GM11168 (cell line): ENCODE measurements around the gene SYTL3.

Experiments
- in situ Hi-C: fragments of 300-500 bp; cut with MboI; formaldehyde crosslinking; loops from one replicate; pipeline ENCODE4 v1.12.0; 2022; ENCODE audit warnings: low sequenced_read_pairs; ENCODE audit not compliant: unreplicated experiment

SYTL3 gene

GRCh38 chr6:158804207-158804606, 154.4 kb downstream of the SYTL3 start:
- in situ Hi-C loops: no loop called here

GRCh38 chr6:158805698-158806377, 156.0 kb downstream of the SYTL3 start:
- in situ Hi-C loops: no loop called here

GRCh38 chr6:158807515-158808441, 157.9 kb downstream of the SYTL3 start:
- in situ Hi-C loops: no loop called here

GRCh38 chr6:158808442-158808833, 158.6 kb downstream of the SYTL3 start:
- in situ Hi-C loops: no loop called here

GRCh38 chr6:158808941-158809678, 159.3 kb downstream of the SYTL3 start:
- in situ Hi-C loops: no loop called here

GRCh38 chr6:158810155-158811095, 160.6 kb downstream of the SYTL3 start:
- in situ Hi-C loops: loop anchor here (10.0 kb wide), 1 partner anchor 64 kb away; no protein-coding TSS in a partner anchor

- in situ Hi-C loops: loop anchor here (10.0 kb wide), 1 partner anchor 62 kb away; no protein-coding TSS in a partner anchor
Measured at GRCh38 chr6:158812611-158813010, 162.8 kb downstream of the SYTL3 start.

- in situ Hi-C loops: loop anchor here (10.0 kb wide), 1 partner anchor 62 kb away; no protein-coding TSS in a partner anchor
Measured at GRCh38 chr6:158813032-158813431, 163.2 kb downstream of the SYTL3 start.
